HG02970 (cell line): ENCODE measurements around the gene RPL15.
"Not testable (repeated sequence)": the region's sequence is repeated elsewhere in the genome, so short reads cannot be mapped to it uniquely, and the experiment has no call there.

Experiments
- ATAC-seq: cut with Tn5 transposase; IDR thresholded peaks from one replicate; pipeline ENCODE4 v1.9.1; 2021; ENCODE audit warnings: mild to moderate bottlenecking, moderate library complexity, moderate number of reproducible peaks; ENCODE audit not compliant: unreplicated experiment, low FRiP score

Gene RPL15

DNA sequence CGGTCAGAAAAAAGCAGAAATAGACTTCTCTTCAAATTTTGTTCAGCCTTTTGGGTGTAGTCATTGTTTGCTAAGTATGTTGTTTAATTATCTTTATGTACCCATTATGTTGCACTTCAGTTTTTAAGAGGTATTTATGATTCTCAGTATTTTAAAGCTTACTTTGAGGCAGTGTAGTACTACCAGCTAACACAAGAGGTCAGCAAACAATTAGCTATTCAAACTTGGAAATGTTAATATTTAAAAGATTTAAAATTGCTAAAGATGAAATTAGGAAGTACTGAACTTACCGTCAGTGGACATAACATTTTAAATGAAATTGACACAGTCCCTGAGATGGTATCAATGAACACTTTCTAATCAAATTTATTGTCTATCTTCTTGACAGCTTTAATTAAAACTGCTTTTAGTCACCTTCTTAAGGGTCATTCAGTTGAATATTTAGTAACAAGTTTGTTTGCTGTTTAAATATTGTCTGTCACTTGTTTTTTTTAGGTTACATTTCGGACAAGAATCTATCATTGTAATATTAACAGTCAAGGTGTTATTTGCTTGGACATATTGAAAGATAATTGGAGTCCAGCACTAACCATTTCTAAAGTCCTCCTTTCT lies 28.2 kb upstream of the RPL15 start:
- ATAC-seq: no peak

DNA sequence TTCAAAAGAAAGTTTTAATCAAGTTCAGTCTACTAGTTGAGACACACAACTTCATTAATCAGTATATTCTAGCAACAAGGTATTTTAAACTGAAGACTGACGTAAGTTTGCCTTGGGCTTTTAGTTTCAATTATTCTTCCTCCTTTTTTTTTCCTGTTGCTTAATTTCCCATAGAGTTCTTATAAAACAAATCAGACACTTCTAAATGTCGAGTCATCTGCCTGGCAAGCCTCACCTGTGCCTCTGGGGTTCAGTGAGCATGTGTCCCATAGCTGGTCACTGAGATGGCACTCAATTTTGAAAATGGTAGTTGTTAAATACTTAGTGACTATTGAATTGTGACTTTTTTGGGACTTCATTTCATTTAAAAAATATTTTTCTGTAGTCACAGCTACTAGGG lies 27.5 kb upstream of the RPL15 start:
- no peak for ATAC-seq

DNA sequence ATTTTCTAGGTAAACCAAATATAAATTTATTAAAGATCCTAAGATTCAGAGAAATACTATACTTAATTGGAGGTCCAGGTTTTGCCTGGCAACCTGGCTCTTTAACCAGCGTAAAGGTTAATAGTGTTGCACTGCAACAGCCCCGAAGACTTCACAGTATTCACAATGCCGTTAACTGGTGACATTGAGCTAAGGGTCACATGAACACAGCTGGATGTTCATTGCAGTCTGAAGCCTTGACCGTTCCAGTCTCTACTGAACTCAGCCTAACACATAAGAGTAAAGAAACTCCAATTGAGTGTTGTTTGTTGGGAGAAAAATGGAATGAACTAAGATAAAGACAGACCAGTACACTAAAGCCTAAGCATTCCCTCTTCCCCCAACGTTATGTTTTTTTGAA lies 27.0 kb upstream of the RPL15 start:
- ATAC-seq: no peak

DNA sequence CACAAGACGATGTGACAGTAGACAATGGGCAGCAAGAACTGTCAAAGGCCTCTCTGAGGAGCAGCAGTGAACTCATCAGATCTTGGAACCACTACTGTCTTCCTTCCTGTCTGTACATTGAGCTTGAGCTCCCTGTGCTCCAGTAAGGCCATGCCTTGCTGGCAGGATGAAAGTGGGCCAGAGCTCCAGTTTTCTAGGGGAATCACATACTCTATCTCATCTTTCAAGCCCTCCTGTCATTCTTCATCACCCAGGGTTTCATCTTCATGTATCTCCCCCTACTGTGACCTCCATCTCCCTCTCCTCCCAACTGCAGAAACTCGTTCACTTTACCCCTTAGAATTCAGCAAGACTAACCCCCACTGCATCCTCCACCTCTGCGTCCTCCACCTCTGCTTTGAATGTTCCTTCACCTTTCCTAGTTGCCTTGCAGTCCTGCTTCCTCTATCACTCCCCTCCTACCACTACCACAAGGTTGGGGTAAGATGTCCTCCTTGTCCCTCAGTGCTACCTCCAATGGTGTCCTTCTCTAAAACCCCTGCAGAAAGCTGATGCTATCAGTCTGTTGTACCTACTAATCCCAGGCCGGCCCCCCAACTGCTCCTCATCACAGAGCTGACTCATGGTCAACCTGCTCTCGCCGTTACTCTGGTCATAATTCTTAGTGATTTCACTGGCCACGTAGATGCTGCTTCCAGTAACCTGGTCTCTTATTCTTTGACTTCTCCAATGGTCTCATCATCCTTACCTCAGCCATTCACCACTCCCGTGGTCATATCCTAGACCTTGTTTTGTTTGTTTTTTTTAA lies 22.5 kb upstream of the RPL15 start:
- ATAC-seq: no peak

DNA sequence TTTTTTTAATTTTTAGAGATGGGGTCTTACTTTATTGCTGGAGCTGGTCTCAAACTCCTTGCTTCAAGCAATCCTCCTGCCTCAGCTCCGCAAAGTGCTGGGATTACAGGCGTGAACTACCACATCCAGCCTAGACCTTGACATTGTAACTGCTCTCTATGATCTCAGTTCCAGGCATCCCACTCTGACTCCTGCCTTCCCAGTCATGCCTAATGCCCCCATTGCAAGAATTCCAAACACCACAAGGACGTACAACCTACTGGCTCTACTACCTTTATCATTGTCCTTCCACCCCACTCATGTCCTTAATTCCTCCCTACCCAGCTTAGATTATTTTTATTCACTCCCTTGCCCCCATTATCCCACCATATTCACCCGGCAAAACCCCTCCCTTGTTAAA lies 21.8 kb upstream of the RPL15 start:
- no peak for ATAC-seq

DNA sequence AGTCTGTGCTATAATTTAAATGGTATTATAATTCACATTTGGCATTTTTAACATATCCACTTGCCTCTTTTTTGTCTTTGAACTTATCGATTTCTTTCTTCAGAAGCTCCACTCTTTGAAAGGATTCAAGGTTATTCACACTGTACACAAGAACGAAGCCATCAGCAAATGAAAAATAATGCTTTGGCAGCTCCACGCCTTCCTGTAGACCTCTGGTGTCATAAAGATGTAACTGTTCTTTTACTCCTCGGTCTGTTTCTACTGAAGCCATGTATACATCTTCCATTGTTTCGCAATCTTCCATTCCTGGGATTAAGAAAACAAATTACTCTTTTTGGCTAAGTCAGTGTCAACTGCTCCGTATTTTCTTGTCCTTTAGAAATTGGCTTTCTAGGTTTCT lies 16.2 kb upstream of the RPL15 start:
- ATAC-seq: no peak

DNA sequence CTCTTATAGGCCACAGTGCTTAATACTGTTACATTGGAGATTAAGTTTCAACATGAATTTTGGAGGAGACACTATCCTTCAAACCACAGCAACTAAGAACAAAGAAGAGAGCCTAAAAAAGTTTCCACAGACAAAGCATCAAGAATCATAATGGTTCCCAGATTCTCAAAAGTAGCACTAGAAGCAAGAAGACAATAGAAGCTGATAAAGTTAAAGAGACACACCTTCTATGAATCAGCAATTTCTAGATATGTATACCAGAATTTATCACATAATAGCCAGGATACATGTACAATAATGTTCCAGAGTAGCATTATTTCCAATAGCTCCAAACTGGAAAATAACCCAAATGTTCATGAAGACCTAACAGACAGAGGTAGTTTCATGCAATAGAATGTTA lies 12.4 kb upstream of the RPL15 start:
- ATAC-seq: no peak

DNA sequence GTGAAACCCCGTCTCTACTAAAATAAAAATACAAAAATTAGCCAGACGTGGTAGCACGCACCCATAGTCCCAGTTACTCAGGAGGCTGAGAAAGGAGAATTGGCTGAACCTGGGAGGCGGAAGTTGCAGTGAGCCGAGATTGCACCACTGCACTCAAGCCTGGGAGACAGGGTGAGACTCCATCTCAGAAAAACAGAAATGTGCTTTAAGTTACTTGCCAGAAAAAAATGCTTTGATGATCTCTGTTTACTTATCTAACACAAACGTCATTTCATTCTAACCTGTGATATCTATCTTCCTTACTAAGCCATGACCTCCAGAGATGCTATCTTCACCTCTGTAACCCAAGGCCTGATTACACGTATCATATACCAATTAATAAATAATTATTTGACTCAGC lies 7.6 kb upstream of the RPL15 start:
- ATAC-seq: no peak

DNA sequence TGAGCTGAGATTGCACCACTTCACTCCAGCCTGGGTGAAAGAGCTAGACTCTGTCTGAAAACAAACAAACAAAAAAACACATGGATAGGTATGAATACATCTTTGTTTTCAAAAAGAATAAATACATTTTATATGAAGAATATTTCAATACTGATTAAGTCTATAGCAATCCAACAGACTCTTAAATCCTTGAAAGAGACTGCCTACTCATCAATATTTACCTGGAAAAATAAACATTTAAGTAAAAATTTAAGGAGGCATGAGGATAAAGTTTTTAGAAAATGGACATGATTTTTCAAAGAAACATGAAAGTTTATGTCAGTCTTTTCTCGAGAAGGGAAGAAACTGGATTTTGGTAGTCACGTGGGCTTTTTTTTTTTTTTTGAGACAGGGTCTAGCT lies 5.5 kb upstream of the RPL15 start:
- ATAC-seq: no peak

DNA sequence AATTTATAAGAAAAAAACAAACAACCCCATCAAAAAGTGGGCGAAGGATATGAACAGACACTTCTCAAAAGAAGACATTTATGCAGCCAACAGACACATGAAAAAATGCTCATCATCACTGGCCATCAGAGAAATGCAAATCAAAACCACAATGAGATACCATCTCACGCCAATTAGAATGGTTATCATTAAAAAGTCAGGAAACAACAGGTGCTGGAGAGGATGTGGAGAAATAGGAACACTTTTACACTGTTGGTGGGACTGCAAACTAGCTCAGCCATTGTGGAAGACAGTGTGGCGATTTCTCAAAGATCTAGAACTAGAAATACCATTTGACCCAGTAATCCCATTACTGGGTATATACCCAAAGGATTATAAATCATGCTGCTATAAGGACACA lies 4.6 kb upstream of the RPL15 start:
- ATAC-seq: not testable (repeated sequence)

DNA sequence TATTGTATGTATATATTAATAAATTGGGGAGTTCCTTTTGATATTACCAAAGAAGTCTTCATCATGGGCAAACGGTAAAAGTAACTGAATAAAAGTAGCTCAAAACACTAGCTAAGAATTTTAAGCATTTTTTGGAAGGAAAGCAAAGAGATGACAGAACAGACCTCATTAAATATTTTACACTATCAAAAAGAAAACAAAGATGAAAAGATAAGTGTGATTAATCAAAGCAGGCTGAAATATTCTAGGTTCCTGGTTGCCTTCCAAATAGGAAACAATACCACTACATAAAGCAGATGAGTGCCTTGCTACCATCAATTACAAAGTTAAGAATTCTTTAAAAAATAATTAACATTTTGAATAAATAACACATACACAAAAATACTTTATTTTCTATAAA lies 3.8 kb upstream of the RPL15 start:
- no peak for ATAC-seq

DNA sequence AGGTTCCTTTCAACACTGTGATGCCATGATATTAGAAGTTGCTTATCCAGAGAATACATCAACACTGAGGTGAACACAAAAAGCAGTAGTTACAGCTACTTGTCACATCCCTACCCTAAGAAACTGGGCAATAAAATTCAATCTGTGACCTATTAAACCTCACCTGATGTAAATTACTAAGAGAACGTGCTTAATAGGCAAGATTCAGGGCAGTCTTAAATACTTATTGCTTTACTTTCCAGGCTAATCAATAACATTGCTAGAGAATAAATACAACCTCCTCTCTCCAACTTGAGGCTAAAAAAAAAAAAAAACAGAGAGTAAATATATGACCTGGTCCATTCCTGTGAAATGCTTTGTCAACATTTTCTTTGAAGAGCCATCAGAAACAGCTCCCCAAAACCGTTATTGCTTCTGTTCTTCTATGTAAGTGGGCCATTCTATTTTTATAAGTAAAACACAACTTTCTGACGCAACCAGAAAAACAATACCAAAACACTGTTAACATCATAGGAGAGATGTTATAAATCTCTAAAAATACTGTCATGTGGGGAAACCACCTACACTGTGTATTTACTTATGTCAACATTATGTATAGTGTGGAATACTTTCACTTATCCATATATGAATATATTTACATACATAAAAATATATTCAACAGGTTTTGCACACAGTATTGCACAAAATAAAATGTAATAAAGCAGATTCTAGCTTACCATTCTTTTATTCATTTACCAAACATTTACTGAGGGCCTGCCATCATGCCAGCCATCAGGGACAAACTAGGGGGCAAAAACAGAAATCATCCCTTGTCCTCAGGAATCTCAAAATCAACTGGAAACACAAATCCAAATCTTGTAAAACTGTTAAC lies 2.8 kb upstream of the RPL15 start:
- ATAC-seq: no peak

DNA sequence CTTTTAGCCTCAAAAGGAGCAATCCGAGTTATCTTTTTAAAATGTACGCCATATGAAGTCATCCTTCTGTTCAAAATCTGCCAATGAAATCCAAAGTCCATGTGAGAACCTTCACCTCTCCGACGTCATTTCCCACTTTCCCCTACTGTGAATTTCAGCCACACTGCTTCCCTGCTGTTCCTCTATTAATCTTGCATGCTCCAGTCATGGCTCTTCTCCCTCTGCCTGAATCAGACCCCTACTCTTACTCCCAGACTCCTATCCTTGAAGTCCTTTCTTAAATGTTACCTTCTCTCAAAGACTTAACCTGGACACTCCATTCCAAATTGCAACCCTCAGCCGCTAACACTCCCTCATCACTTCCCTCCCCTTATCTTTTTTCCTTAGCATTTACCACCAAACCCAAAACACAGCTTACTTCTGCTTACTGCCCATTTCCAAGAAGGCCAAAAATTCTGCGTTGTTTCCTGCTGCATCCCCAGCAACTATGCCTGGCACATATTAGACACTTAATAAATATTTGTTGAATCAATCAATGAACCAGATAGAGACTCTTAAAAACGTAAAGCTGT lies 1.3 kb upstream of the RPL15 start:
- ATAC-seq: no peak

DNA sequence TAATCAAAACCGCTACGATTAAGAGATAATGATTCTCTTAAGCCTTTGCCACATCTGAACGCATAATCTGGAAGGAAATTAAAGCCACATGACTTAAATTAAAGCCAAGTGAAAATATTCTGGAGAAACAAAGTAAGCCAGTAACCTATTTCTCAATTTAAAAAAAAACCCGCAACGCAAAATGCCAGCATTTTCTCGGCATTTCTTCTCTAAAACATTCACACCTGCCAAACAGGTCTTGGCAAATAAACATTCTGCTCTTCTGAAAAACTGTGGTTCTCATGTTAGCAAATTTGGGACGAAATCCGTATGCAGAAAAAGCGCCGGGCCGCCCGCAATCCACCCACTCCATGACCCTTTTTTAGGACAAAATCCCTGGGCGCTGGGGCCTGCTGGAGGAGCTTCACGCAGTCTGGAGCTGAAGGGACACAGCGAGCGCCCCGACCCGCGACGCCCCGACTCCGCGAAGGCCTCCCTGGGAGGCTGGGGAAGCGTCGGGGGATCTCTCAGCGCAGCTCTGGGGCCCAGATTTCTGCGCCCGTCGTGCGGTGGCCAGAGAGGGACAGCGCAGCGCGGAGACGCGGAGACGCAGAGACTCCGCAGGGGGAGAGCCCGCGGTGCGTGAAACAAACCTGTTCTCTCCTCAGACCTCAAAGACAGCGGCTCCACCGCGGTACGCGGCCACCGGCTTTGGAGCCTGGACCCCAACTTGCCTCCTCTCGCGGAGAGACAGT lies 613 bp upstream of the RPL15 start:
- ATAC-seq: peak; percentile 38

DNA sequence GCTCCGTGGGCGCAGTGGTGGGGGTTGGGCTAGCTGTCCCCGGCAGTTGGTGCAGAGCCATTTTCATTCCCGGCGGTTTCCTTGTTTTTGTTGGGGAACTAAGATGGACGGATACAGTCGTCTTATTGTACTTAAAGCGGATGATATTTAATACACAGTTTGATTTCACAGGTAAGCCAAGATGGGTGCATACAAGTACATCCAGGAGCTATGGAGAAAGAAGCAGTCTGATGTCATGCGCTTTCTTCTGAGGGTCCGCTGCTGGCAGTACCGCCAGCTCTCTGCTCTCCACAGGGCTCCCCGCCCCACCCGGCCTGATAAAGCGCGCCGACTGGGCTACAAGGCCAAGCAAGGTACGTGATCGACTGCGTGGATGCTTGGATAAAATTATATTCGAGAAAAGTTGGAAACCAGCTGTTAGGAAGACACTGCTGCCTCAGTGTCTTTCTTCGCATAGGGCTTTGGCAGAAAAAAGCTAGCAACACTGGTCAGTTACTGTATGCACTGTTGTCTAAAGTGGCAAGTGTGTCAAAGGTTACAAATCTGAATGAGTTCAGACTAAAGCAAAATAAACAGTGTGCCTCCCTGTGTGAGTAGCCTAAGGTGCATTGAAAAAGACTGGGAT lies 859 bp downstream of the RPL15 start:
- not testable (repeated sequence) for ATAC-seq

DNA sequence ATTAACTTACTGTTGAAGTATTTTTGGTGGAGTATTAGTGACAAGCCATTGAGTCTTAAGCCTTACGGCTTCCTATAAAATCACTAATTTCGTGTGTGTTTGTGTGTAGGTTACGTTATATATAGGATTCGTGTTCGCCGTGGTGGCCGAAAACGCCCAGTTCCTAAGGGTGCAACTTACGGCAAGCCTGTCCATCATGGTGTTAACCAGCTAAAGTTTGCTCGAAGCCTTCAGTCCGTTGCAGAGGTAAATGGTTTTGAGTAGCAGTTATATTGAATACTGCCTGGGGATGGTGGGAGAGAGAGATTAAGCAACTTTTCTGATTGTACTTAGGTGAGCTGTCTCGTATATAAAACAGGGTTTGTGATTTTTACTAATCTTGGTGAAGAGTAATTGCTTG lies 1.4 kb downstream of the RPL15 start:
- ATAC-seq: not testable (repeated sequence)

DNA sequence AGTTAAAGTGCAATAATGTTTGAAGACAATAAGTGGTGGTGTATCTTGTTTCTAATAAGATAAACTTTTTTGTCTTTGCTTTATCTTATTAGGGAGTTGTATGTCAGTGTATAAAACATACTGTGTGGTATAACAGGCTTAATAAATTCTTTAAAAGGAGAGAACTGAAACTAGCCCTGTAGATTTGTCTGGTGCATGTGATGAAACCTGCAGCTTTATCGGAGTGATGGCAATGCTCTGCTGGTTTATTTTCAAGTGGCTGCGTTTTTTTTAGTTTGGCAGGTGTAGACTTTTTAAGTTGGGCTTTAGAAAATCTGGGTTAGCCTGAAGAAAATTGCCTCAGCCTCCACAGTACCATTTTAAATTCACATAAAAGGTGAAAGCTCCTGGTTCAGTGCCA lies 2.7 kb downstream of the RPL15 start:
- no peak for ATAC-seq

DNA sequence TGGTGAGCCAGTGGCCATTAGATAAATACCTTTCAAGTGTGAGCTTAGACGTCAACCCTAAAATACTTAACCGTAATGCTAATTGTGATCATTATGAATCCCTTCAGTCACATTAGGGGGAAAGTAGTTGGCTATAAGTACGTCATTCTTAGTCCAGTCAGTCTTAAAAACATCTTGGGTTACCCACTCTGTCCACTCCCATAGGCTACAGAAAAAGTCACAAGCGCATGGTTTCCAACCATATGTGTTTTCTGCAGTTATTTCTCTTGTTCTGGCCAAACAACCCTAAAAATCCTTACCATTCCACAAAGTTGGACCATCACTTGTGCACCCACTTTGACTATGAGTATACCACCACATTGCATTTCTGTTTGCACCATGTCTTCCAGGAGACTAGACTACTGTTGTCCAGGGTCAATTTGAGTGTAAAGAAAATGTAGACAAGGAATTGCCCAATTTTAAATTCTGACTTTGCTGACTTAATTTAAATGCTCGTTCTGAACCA lies 3.3 kb downstream of the RPL15 start:
- no peak for ATAC-seq

DNA sequence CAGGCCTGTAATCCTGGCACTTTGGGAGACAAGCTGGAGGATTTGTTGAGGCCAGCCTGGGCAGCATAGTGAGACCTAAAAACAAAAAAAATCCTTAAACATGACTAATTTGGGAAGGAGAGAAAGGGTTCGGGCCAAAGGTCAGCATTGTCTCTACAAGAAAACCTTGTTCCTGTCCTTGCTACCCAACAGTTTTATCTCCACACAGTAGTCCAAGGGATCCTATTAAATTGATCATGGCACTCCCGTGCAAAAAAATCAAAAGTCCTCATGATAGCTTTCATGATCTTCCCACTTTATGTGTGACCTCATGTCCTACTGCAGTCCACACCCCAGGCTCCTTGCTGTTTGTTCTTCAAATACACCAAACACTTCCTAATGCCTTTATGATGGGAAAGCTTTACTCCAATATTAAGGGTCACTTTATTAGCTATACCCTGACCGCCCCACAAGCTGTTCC lies 4.2 kb downstream of the RPL15 start:
- no peak for ATAC-seq

DNA sequence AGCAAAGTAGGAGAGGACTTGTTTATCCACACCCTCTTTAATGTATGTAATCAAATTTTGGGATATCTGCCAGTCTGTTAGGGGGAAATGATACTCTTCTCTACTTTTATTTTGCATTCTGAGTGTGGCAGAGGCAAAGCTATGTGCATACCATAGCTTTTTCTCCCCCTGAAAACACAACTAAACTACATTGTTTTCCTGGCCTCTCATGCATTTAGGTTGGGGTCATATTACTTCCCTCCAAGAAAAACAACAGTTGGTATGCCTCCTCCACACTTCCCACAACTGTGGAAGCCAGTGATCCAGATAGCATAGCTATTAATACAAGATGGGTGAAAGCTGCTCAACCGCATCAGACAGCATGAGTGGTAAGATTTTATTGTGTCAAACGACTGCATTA lies 6.9 kb downstream of the RPL15 start:
- no peak for ATAC-seq
